HEK293T (cell line): ENCODE data around the gene TRAF3.

Source experiments
- CTCF ChIA-PET: fragments of 350-600 bp; formaldehyde crosslinking; extraction: SDS; loops from one replicate; lab custom pipeline; 2021; ENCODE audit warnings: antibody characterized with exemption, inconsistent platforms; lab: Yijun Ruan, JAX
- POLR2A ChIA-PET: fragments of 350-600 bp; formaldehyde crosslinking; extraction: SDS; loops from one replicate; lab custom pipeline; 2020; ENCODE audit warnings: antibody characterized with exemption, inconsistent platforms; lab: Yijun Ruan, JAX
- DNase-seq: peaks from one replicate; pipeline ENCODE4 v3.0.0; 2012; ENCODE audit warnings: mixed read lengths; ENCODE audit errors: extremely low spot score
- ARNT ChIP-seq: fragments of 450-650 bp; IDR thresholded peaks from 2 replicates; pipeline ENCODE4 v1.6.1; 2017; ENCODE audit warnings: mild to moderate bottlenecking
- BHLHE40 ChIP-seq: fragments of 450-650 bp; IDR thresholded peaks from 2 replicates; pipeline ENCODE4 v1.6.1; 2016; ENCODE audit warnings: mild to moderate bottlenecking, moderate library complexity, borderline replicate concordance
- CTBP1 ChIP-seq: fragments of 450-650 bp; IDR thresholded peaks from 2 replicates; pipeline ENCODE4 v1.6.1; 2016; ENCODE audit warnings: borderline replicate concordance
- ELF4 ChIP-seq: fragments of 450-650 bp; IDR thresholded peaks from 2 replicates; pipeline ENCODE4 v1.6.1; 2017; ENCODE audit warnings: antibody characterized with exemption
- FOXA1 ChIP-seq: fragments of 450-650 bp; IDR thresholded peaks from 2 replicates; pipeline ENCODE4 v1.6.1; 2016; ENCODE audit warnings: mild to moderate bottlenecking
- FOXK2 ChIP-seq: fragments of 450-650 bp; IDR thresholded peaks from 2 replicates; pipeline ENCODE4 v1.6.1; 2016; ENCODE audit warnings: mild to moderate bottlenecking
- FOXM1 ChIP-seq: fragments of 450-650 bp; IDR thresholded peaks from 2 replicates; pipeline ENCODE4 v1.6.1; 2017; ENCODE audit warnings: mild to moderate bottlenecking, borderline replicate concordance
- HDGF ChIP-seq: fragments of 450-650 bp; IDR thresholded peaks from 2 replicates; pipeline ENCODE4 v1.6.1; 2017; ENCODE audit warnings: antibody characterized with exemption, borderline replicate concordance
- L3MBTL2 ChIP-seq: fragments of 450-650 bp; conservative IDR thresholded peaks from 2 replicates; pipeline ENCODE4 v1.6.1; 2016; ENCODE audit warnings: mild to moderate bottlenecking
- LEF1 ChIP-seq: fragments of 450-650 bp; IDR thresholded peaks from 2 replicates; pipeline ENCODE4 v1.6.1; 2017; ENCODE audit warnings: mild to moderate bottlenecking, borderline replicate concordance
- NFRKB ChIP-seq: fragments of 450-650 bp; IDR thresholded peaks from 2 replicates; pipeline ENCODE4 v1.6.1; 2016; ENCODE audit warnings: mild to moderate bottlenecking, moderate library complexity
- PKNOX1 ChIP-seq: fragments of 450-650 bp; IDR thresholded peaks from 2 replicates; pipeline ENCODE4 v1.6.1; 2016
- SP1 ChIP-seq: fragments of 450-650 bp; IDR thresholded peaks from 2 replicates; pipeline ENCODE4 v1.6.1; 2017
- SUZ12 ChIP-seq: fragments of 450-650 bp; IDR thresholded peaks from 2 replicates; pipeline ENCODE4 v1.6.1; 2016; ENCODE audit warnings: mild to moderate bottlenecking
- TARDBP ChIP-seq: fragments of 450-650 bp; IDR thresholded peaks from 2 replicates; pipeline ENCODE4 v1.6.1; 2016
- ZNF384 ChIP-seq: fragments of 450-650 bp; IDR thresholded peaks from 2 replicates; pipeline ENCODE4 v1.6.1; 2016

TRAF3 gene

GRCh38 chr14:102952276-102952675, 175.0 kb downstream of the TRAF3 start:
- ChIA-PET POLR2A (no interaction called here), CTCF (no interaction called here)
- DNase-seq = no peak
- TF ChIP-seq PKNOX1 = no peak
- no peak for TF ChIP-seq SP1
- no peak for TF ChIP-seq FOXK2
- no peak for TF ChIP-seq NFRKB
- no peak for TF ChIP-seq ARNT

GRCh38 chr14:102953100-102953499, 175.9 kb downstream of the TRAF3 start:
- CTCF ChIA-PET = no interaction called here
- no peak for DNase-seq
- POLR2A ChIA-PET = no interaction called here
- TF ChIP-seq LEF1 = no peak
- TF ChIP-seq ARNT = no peak
- TF ChIP-seq FOXM1 = no peak
- no peak for TF ChIP-seq FOXK2
- TF ChIP-seq ELF4 = no peak
- no peak for TF ChIP-seq HDGF
- TF ChIP-seq FOXA1 = no peak
- TF ChIP-seq TARDBP = no peak
- no peak for TF ChIP-seq BHLHE40
- no peak for TF ChIP-seq PKNOX1
- TF ChIP-seq SUZ12 = no peak
- TF ChIP-seq L3MBTL2 = no peak
- TF ChIP-seq NFRKB = no peak
- TF ChIP-seq SP1 = no peak

GRCh38 chr14:102954081-102954789, 177.0 kb downstream of the TRAF3 start:
- ChIA-PET POLR2A (no interaction called here), CTCF (no interaction called here)
- TF ChIP-seq PKNOX1 (no peak), ELF4 (no peak), CTBP1 (no peak), BHLHE40 (no peak), HDGF (no peak), TARDBP (no peak), ARNT (no peak), NFRKB (no peak), FOXK2 (no peak), L3MBTL2 (no peak), SUZ12 (no peak), LEF1 (no peak), SP1 (no peak), FOXA1 (no peak), ZNF384 (no peak), FOXM1 (no peak)
- no peak for DNase-seq

GRCh38 chr14:102955636-102956408, 178.6 kb downstream of the TRAF3 start:
- ChIA-PET POLR2A (no interaction called here), CTCF (no interaction called here)
- DNase-seq = no peak
- TF ChIP-seq FOXK2 = no peak
- no peak for TF ChIP-seq HDGF
- no peak for TF ChIP-seq SP1
- TF ChIP-seq PKNOX1 = no peak
- TF ChIP-seq LEF1 = no peak
- no peak for TF ChIP-seq L3MBTL2
- TF ChIP-seq FOXM1 = no peak
- TF ChIP-seq BHLHE40 = no peak
- TF ChIP-seq TARDBP = no peak
- TF ChIP-seq CTBP1 = no peak
- no peak for TF ChIP-seq ARNT
- no peak for TF ChIP-seq ELF4
- TF ChIP-seq NFRKB = no peak
- no peak for TF ChIP-seq FOXA1
- TF ChIP-seq ZNF384 = no peak
- no peak for TF ChIP-seq SUZ12

- no peak for TF ChIP-seq L3MBTL2
- ChIA-PET CTCF (interaction anchor here (0.5 kb wide), 1 partner anchor 18 kb away, joined by 6 read pairs; no protein-coding TSS in a partner anchor), POLR2A (no interaction called here)
- no peak for DNase-seq
Observed at GRCh38 chr14:102957222-102957621, 180.0 kb downstream of the TRAF3 start.

GRCh38 chr14:102958461-102958860, 181.2 kb downstream of the TRAF3 start:
- ChIA-PET CTCF (no interaction called here), POLR2A (no interaction called here)
- no peak for DNase-seq
- TF ChIP-seq SP1 (no peak), HDGF (no peak), FOXM1 (no peak), FOXK2 (no peak), FOXA1 (no peak), BHLHE40 (no peak), ELF4 (no peak), SUZ12 (no peak), TARDBP (no peak), ARNT (no peak), NFRKB (no peak), LEF1 (no peak)
